A673 (cell line): Measurements from ENCODE around the gene TNFAIP1.

ENCODE experiments used
- CTCF ChIP-seq: fragments of 300-800, 200-600 bp; sonication (generic); conservative IDR thresholded peaks from 2 replicates; pipeline ENCODE4 v1.5.1; 2017; ENCODE audit warnings: low read depth, mild to moderate bottlenecking, antibody characterized with exemption, low read length, moderate library complexity, mixed read lengths
- EZH2 ChIP-seq: fragments of 200-600 bp; sonication (generic); IDR thresholded peaks from 2 replicates; pipeline ENCODE4 v1.6.1; 2017; ENCODE audit warnings: borderline replicate concordance, low read depth, mild to moderate bottlenecking, mixed read lengths, antibody characterized with exemption, low read length; ENCODE audit not compliant: poor library complexity, severe bottlenecking

GRCh38 chr17:28385406-28385805 is 49.8 kb downstream of the TNFAIP1 start:
- no peak for TF ChIP-seq CTCF
- no peak for TF ChIP-seq EZH2
